ENCODE data around the gene TMC6.

TMC6 gene

DNA sequence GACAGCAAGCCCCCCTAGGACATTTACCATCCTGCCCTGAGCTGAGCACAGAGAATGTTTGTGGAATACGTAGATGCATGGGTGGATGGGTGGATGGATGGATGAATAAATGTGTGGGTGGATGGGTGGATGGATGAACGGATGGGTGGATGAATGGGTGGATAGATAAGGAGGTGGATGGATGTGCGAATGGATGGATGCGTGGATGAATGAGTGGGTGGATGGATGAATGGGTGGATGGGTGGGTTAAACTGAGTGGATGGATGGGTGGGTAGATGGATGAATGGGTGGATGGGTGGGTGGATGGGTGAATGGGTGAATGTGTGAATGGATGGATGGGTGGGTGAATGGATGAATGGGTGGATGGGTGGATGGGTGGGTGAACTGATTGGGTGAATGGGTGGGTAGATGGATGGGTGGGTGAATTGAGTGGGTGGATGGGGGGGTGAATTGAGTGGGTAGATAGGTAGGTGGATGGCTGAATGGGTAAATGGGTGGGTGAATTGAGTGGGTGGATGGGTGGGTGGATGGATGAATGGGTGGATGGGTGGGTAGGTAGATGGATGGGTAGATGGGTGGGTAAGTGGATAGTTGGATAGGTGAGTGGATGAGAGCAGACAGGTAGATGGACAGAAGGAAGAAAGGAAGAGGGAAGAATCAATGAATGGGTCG, 5.2 kb downstream of the TMC6 start:
- TF ChIP-seq, protein P1, sequence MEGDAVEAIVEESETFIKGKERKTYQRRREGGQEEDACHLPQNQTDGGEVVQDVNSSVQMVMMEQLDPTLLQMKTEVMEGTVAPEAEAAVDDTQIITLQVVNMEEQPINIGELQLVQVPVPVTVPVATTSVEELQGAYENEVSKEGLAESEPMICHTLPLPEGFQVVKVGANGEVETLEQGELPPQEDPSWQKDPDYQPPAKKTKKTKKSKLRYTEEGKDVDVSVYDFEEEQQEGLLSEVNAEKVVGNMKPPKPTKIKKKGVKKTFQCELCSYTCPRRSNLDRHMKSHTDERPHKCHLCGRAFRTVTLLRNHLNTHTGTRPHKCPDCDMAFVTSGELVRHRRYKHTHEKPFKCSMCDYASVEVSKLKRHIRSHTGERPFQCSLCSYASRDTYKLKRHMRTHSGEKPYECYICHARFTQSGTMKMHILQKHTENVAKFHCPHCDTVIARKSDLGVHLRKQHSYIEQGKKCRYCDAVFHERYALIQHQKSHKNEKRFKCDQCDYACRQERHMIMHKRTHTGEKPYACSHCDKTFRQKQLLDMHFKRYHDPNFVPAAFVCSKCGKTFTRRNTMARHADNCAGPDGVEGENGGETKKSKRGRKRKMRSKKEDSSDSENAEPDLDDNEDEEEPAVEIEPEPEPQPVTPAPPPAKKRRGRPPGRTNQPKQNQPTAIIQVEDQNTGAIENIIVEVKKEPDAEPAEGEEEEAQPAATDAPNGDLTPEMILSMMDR (IDR thresholded peaks at IDR 0.05; ENCODE audit: control insufficient read depth, extremely low read depth, insufficient read depth): no peak
- H3K4me3 ChIP-seq (ENCODE audit: low read depth, low read length): no peak overlapping the region
- DNase-seq (ENCODE audit: low read depth): no peak

DNA sequence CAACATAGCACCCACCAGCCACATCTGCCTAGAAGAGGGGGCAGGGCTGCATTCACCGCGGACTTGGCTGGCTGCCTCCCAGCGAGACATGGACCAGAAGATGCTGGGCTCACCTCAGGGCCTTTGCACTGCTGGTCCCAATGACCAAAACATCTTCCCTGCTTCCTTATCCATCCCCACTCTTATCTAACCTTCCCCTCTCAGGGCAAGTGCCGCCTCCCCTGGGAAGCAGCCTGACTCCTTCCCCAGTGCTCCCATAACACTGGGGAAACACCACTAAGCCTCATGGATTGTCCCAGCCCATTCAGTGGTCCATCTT, 5.7 kb downstream of the TMC6 start:
- H3K4me3 ChIP-seq (ENCODE audit: low read depth, low read length): no peak overlapping the region
- TF ChIP-seq, protein P1 (IDR thresholded peaks at IDR 0.05; ENCODE audit: control insufficient read depth, extremely low read depth, insufficient read depth): no peak
- no peak for DNase-seq (ENCODE audit: low read depth)

DNA sequence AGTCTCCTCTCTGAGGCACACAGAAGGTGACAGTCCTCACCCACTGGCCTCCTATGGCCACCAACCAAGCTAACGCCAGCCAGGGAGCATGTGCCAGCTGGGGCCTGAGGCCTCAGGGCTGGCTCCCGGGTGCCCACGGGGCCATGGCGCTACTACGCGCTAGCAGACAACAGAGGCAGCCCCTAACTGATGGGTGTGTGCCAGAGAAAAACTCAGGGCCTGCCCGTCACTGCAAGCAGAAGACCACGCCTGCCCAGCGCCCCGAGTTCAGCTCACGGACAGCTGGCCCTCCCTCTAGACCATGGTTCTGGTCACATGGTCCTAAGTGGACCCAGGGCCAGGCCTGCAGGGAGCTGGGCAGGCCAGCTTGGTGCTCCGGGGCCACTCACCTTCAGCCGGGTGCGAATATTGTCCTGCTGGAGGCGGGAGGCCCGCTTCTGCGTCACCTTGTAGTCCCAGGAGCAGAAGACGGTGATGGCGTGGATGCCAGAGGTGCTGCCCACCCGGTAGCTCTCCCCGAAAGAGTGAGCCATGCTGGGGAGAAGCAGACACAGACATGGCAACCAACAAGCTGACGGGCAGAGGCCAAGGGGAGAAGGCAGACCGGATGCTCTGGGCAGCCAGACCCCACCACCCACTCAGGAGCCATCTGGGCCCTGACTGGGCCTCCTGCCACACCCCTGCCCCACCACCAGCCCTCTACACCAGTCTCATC, 6.2 kb downstream of the TMC6 start:
- H3K4me3 ChIP-seq (ENCODE audit: low read depth, low read length): no peak overlapping the region
- TF ChIP-seq, protein P1 (IDR thresholded peaks at IDR 0.05; ENCODE audit: control insufficient read depth, extremely low read depth, insufficient read depth): no peak
- DNase-seq (ENCODE audit: low read depth): no peak

DNA sequence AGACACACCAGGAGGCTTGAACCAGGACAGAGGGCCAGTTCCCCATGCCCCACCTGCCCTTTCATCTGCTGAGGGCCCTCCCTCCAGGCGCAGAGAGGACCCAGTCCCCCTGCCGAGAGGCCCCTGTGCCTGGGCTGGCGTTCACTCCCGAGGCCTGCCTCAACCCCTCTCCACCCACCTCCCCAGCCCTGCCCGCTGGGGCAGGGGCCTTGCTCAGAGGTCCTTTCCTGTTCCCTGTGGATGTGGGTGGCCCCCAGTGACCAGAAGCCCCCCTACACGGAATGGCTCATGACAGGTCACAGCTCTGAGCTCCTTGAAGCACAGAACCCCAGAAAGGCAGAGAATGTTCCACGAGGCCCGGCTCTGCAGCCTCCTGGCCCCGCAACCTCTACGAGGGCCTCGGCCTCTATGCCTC, 6.7 kb downstream of the TMC6 start:
- TF ChIP-seq, protein P1 (IDR thresholded peaks at IDR 0.05; ENCODE audit: control insufficient read depth, extremely low read depth, insufficient read depth): no peak
- DNase-seq (ENCODE audit: low read depth): no peak
- H3K4me3 ChIP-seq (ENCODE audit: low read depth, low read length): no peak overlapping the region

DNA sequence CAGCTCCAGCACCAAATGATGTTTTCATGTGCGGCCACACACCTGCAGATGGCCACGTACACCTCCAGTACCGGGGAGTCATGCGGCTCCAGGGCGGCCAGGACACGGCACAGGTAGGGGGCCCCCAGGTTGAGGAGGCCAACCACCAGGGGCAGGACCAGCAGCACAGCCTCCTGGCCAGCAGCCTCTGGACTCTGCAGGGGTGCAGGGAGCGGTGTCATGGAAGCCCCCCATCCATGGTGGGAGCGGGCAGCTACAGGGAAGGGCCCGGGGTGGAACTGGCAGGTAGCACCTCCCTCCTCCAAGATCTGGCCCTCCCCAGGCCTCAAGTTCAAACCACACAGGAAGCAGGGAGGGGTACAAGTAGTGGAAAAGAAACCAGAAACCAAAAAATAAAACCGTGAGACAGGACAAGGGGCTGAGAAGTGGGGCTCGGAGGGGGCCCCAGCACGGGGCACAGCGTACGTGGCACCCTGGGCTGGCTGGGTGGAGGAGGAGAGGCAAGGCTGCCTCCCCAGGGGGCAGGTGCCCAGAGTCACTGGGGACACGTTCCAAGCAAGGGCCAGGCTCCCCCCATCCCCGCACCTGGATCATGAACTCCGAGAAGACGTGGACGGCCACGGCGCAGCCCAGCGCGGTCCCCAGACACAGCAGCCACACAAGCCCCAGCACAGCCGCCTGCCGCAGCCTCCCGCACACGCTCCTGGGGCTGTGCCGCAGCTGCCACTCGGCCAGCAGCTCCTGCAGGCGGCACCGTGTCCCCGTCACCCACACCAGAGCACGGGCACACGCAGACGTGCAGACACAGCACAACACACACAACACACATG, 7.4 kb downstream of the TMC6 start:
- DNase-seq (ENCODE audit: low read depth): no peak
- H3K4me3 ChIP-seq (ENCODE audit: low read depth, low read length): no peak overlapping the region
- TF ChIP-seq, protein P1 (IDR thresholded peaks at IDR 0.05; ENCODE audit: control insufficient read depth, extremely low read depth, insufficient read depth): no peak

DNA sequence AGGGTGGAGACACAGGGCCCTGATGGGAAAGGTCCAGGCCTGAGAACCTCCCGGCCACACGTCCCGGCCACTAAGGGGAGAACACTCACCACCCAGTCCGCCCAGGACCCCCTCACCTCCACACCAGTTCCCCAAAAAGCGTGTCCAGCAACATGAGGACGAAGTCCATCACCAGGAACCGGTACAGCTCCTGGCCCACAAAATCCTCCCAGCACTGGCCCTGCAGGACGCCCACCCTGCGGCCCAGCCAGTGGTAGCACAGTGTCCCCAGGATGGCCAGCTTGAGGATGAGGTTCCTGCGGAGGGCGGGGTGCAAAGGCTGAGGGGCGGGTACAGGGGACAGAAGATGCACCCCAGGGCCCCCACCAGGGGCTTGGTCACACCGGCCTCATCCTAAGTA, 8.0 kb downstream of the TMC6 start:
- DNase-seq (ENCODE audit: low read depth): no peak
- TF ChIP-seq, protein P1 (IDR thresholded peaks at IDR 0.05; ENCODE audit: control insufficient read depth, extremely low read depth, insufficient read depth): no peak
- no peak overlapping the region for H3K4me3 ChIP-seq (ENCODE audit: low read depth, low read length)
